Measurements from ENCODE around the gene SPECC1. TPM values are rescaled to one million over a fixed set of nuclear protein-coding genes. Genes with fewer than 3 reads are reported as not detected.
A peak's percentile ranks its signal among the peaks of the same experiment; 100 is the strongest.
"Not testable (repeated sequence)": the region's sequence is repeated elsewhere in the genome, so short reads cannot be mapped to it uniquely, and the experiment has no call there.

SPECC1 gene
- 1 to 10 TPM in 5 of 6 experiments, under 1 TPM in 1; 0.81 to 5.0 (median 2.8) TPM for total RNA-seq
- long read RNA-seq: 0 reads

- H3K4me1 ChIP-seq: peaks cover 0 to 7% (median 0%) of the 10 kb centered on the region in 4 donors
- DNase-seq (peak; percentile 72 to 81 (median 77)), ATAC-seq (peak; percentile 21 to 99 (median 96))
- H3K36me3 ChIP-seq: no peaks in the 10 kb centered on the region
- H3K27ac ChIP-seq: no peak within 1 kb of the TSS
- H3K27me3 ChIP-seq: peaks cover 0 to 11% of the 10 kb centered on the region in 2 donors
- WGBS (ENCODE audit: insufficient coverage, low coverage, low lambda C conversion rate, missing lambda C conversion rate): 0% methylated on average over 9 of the region's 96 CpGs
- no peak for TF ChIP-seq POLR2A (IDR thresholded peaks at IDR 0.05)
- peak; percentile 91 to 98 (median 97) for TF ChIP-seq CTCF (IDR thresholded peaks at IDR 0.05)
- intact Hi-C loops (cut with DNase I): loop anchor here (10.0 kb wide), 2 partner anchors 85 to 115 kb away; no protein-coding TSS in a partner anchor
- H3K9me3 ChIP-seq: no peaks in the 10 kb centered on the region
- peak within 1 kb of the TSS; percentile 41 to 58 (median 46) for H3K4me3 ChIP-seq
Observed at GRCh38 chr17:20009302-20010098, at the start of gene SPECC1. Gene SPECC1 (plus strand): TSS chr17:20009359. CDS start chr17:20096652, 87,293 bp downstream.

- H3K9me3 ChIP-seq; H3K27me3 ChIP-seq; H3K27ac ChIP-seq; H3K4me3 ChIP-seq; DNase-seq; intact Hi-C loops (cut with DNase I); ATAC-seq: not testable (repeated sequence)
- 89% methylated on average over 2 of the region's 2 CpGs for WGBS (ENCODE audit: insufficient coverage, low coverage, low lambda C conversion rate, missing lambda C conversion rate)
- peaks cover 0 to 38% (median 5%) of the 10 kb centered on the region in 4 donors for H3K36me3 ChIP-seq
- H3K4me1 ChIP-seq: peaks cover 0 to 13% (median 2%) of the 10 kb centered on the region in 4 donors
Observed at GRCh38 chr17:19962954-19963353, 46.2 kb upstream of the SPECC1 start.

- H3K4me1 ChIP-seq: peaks cover 0 to 14% (median 3%) of the 10 kb centered on the region in 4 donors
- H3K27ac ChIP-seq: no peak overlapping the region
- ATAC-seq (no peak), DNase-seq (no peak)
- no peaks in the 10 kb centered on the region for H3K9me3 ChIP-seq
- H3K4me3 ChIP-seq: no peak overlapping the region
- intact Hi-C loops (cut with DNase I): no loop called here
- TF ChIP-seq POLR2A (IDR thresholded peaks at IDR 0.05): no peak
- TF ChIP-seq CTCF (IDR thresholded peaks at IDR 0.05): no peak
- peaks cover 0 to 22% (median 0%) of the 10 kb centered on the region in 4 donors for H3K36me3 ChIP-seq
- 87% methylated on average over 2 of the region's 2 CpGs for WGBS (ENCODE audit: insufficient coverage, low coverage, low lambda C conversion rate, missing lambda C conversion rate)
- H3K27me3 ChIP-seq: no peaks in the 10 kb centered on the region
Observed at GRCh38 chr17:19973156-19973555, 36.0 kb upstream of the SPECC1 start.

GRCh38 chr17:19975601-19976000 lies 33.6 kb upstream of the SPECC1 start:
- Histone ChIP-seq H3K27ac (no peak overlapping the region), H3K9me3 (no peaks in the 10 kb centered on the region), H3K4me1 (peaks cover 0 to 14% (median 3%) of the 10 kb centered on the region in 4 donors), H3K27me3 (no peaks in the 10 kb centered on the region), H3K36me3 (peaks cover 0 to 12% (median 0%) of the 10 kb centered on the region in 4 donors), H3K4me3 (no peak overlapping the region)
- 66% methylated on average over 3 of the region's 3 CpGs for WGBS (ENCODE audit: insufficient coverage, low coverage, low lambda C conversion rate, missing lambda C conversion rate)
- DNase-seq (no peak), ATAC-seq (no peak)
- intact Hi-C loops (cut with DNase I): no loop called here
- TF ChIP-seq POLR2A (IDR thresholded peaks at IDR 0.05) (no peak), CTCF (IDR thresholded peaks at IDR 0.05) (no peak)

Measured in right lobe of liver (tissue), 6 donors.